GM21447 (cell line): ENCODE data around the gene DNAJC7.

Experiments used
- ATAC-seq: cut with Tn5 transposase; IDR thresholded peaks from one replicate; pipeline ENCODE4 v1.9.1; 2021; ENCODE audit not compliant: unreplicated experiment

The DNAJC7 gene

GRCh38 chr17:41976142-41976768 is 41.0 kb downstream of the DNAJC7 start:
- ATAC-seq = no peak

DNA sequence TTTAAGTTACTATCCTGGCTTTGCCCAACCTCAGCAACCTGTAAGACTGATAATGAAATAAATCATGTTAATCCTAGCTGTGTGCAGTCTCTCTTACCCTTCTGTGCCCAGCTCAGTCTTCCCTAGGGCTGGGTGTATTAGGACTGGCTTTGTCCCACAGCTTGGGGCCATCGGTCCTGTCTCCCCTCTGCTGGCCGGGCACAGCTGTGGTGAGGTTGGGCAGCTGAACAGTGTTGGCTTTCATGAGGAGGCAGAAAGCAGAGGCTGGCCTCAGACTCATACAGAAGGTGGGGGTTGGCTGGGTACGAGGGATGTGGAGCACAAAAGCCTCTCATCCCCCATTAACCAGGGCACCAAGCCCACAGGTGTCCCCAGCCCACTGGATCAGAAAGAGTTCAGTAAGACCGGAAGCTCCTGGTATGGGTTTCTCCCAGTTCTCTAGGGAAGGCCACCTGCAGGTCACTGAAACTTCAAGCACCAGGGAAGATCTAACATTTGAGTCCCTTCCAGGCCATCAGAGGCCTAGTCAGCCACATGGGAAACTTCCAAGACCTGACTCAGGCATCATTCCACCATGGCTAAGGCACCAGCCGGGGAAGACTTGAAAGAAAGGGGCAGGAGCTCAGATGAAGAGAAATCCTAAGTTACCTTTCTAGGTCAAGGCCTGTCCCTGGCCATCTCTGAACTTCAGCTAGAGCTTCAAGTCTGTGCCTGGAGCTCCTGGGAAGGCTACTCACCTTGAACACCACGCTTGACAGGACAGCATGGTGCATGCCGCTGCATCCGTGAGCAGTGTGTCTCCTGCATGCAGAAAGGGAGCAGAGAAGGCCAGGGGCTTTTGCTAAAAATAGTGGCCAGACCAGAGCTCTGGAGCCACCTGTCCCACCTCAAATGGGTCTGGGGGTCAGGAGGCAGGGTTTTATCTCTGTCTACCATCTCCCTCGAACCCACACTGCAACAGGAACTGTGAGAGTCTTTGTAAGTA is 41.8 kb downstream of the DNAJC7 start:
- no peak for ATAC-seq

- ATAC-seq = no peak
Measured at GRCh38 chr17:41974658-41975057, 42.6 kb downstream of the DNAJC7 start.

DNA sequence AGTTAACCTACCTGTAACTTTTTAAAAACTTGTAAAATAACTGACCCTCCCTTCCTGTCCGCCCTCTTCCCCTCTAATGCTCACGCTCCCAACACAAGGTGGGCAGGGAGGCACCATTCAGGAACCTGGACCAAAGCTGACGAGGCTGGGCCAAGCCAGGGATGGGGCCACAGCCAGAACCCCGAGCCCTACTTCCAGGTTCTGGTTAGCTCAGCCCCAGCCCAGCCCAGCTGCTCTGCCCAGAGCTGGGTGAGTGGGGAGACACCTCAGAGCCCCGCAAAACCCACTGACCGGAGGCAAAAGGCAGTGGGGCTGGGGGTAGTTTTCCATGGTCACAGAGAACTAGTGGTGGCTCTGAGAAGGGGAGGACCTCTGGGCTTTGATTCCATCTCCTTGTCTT is 43.2 kb downstream of the DNAJC7 start:
- ATAC-seq = no peak

DNA sequence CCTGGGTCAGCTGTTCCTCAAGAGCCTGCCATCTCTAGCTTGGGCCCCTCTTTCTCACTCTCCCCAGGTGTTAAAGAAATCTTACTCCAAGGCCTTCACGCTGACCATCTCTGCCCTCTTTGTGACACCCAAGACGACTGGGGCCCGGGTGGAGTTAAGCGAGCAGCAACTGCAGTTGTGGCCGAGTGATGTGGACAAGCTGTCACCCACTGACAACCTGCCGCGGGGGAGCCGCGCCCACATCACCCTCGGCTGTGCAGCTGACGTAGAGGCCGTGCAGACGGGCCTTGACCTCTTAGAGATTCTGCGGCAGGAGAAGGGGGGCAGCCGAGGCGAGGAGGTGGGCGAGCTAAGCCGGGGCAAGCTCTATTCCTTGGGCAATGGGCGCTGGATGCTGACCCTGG is 43.8 kb downstream of the DNAJC7 start:
- no peak for ATAC-seq

GRCh38 chr17:41972571-41973407 is 44.5 kb downstream of the DNAJC7 start:
- no peak for ATAC-seq

GRCh38 chr17:41971721-41972523 is 45.3 kb downstream of the DNAJC7 start:
- ATAC-seq = no peak

GRCh38 chr17:41970901-41971331 is 46.3 kb downstream of the DNAJC7 start:
- no peak for ATAC-seq

- ATAC-seq = no peak
Measured at GRCh38 chr17:41968676-41969075, 48.6 kb downstream of the DNAJC7 start.

DNA sequence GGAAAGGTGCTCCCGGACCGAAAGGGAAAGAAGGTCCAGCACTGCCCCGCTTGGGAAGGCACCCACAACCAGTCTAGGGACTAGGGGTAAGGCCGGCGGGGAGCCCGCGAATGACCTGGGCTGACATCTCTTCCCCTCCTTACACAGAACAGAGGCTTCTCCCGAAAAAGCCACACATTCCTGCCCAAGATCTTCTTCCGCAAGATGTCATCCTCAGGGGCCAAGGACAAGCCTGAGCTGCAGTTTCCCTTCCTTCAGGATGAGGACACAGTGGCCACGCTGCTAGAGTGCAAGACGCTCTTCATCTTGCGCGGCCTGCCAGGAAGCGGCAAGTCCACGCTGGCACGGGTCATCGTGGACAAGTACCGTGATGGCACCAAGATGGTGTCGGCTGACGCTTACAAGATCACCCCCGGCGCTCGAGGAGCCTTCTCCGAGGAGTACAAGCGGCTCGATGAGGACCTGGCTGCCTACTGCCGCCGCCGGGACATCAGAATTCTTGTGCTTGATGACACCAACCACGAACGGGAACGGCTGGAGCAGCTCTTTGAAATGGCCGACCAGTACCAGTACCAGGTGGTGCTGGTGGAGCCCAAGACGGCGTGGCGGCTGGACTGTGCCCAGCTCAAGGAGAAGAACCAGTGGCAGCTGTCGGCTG is 49.2 kb downstream of the DNAJC7 start:
- ATAC-seq = no peak

DNA sequence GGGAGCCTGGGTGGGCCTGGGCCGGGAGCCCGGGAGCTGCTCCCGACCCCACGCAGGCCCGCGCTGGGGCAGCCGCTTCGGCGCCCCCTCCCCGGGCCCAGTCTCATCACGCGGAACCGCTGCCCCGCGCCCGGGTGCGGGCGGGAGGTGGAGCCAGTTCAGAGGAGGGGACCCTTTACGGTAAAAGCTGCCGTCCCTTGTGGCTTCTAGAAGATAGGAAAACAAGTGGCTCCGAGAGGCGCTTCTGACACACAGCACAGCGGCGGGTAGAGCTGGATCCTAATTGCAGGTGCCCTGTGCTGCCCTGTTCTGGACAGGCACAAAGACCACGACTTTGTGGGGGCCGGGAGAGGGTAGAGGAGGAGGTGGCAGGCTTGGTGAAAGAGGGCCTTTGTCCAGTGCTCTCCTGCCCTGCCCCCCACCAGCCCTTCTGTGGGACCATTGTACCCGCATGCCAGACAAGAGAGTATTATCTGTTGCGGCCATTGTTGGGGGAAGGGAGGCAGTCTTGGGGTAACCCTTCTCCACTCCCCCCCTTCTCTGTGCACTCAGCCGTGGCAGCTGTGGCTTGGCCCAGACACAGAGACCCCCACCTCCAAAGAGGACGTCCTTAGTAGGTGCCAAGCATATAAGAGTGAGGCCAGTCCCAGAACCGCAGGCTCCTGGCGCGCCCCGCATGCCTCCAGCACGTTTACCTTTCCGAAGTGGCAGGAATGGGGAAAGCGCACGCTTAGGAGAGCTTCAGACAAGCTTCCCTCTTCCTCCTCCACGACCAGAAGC is 49.9 kb downstream of the DNAJC7 start:
- peak; percentile 8 for ATAC-seq

GRCh38 chr17:41966463-41967140 is 50.6 kb downstream of the DNAJC7 start, which contains the start of gene CNP:
Gene CNP (plus strand): TSS chr17:41966795. CDS start chr17:41966885, 90 bp downstream.
- ATAC-seq = peak; percentile 63

GRCh38 chr17:41965694-41966462 is 51.4 kb downstream of the DNAJC7 start:
- peak; percentile 52 for ATAC-seq

GRCh38 chr17:41962768-41963434 is 54.3 kb downstream of the DNAJC7 start:
- no peak for ATAC-seq

DNA sequence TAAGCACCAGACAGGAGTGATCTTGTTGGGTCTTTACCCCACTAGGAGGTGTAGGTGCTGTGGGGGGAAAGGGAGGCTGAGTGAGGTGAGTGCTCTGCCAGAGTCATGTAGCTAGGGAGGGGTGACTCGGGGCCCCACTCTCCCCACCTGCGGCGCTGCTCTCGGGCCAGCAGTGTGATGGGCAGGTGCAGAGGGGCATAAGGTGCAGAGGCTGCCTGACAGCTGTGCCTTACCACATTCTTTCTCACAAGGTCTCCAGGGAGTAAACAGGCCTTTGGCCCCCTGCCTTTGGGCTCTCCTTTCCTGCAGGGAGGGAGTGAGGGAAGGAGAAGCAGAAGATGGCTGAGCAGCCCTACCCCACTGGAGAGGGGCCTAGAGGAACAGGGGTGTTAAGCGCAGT is 55.1 kb downstream of the DNAJC7 start:
- ATAC-seq = no peak

- ATAC-seq = no peak
Measured at GRCh38 chr17:41959336-41960095, 57.7 kb downstream of the DNAJC7 start.

DNA sequence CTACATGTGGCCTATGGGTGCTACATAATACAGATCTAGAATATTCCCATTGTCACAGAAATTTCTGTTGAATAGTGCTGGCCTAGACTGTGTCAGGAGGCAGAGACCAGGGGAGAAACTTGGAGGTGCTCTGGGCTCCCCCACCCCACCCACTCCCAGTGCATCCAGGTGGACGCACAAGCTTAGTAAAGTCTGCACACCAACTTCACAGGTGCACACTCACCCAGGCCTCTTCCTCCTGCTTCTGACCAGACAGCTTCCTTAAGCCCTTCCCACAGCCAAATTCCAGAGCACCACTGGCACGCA is 58.3 kb downstream of the DNAJC7 start:
- no peak for ATAC-seq
